GM21825 (cell line): ENCODE results near the gene SLC19A3.

Experiments
- ATAC-seq: cut with Tn5 transposase; IDR thresholded peaks from one replicate; pipeline ENCODE4 v1.9.1; 2021; ENCODE audit warnings: mild to moderate bottlenecking, moderate library complexity; ENCODE audit not compliant: unreplicated experiment

Gene SLC19A3

GRCh38 chr2:227634201-227634600 lies 83.6 kb downstream of the SLC19A3 start:
- no peak for ATAC-seq
